GM21447 (cell line): ENCODE data around the gene GALNT14.

Experiments used
- ATAC-seq: cut with Tn5 transposase; IDR thresholded peaks from one replicate; pipeline ENCODE4 v1.9.1; 2021; ENCODE audit not compliant: unreplicated experiment

The GALNT14 gene

GRCh38 chr2:31089645-31090044, 48.6 kb downstream of the GALNT14 start:
- no peak for ATAC-seq

DNA sequence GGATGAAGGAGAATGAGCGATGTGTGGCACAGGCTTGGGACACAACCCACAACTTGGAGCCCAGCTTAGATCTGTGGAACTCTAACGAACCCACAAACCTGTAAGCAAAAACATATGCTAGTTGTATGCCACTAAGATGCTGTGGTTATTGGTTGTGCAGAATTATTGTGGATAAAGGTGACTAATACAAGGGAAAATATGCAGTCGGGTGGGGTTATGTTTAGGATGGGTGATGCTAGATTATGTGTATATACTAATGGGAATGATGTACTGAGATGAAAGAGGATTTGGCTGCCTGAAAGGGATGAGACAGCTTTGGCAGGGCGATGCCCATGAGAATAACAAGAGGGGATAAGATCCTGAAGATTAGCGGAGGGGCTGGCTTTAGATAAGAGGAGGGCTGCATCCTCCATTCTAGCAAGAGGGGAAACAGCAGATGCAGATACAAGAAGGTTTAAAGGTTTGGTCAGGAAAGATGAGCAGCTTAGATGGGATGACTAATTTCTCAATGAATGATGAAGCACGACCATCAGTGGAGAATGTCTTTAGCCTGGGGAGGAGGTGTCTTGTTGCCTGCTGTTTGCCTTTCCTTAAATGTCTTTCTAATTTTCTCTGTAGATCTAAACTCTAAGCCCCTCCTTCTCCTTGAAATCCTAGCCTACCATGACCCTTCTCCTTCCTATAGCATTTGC, 49.6 kb downstream of the GALNT14 start:
- no peak for ATAC-seq

GRCh38 chr2:31087491-31087890, 50.7 kb downstream of the GALNT14 start:
- no peak for ATAC-seq

- no peak for ATAC-seq
Observed at GRCh38 chr2:31086590-31086989, 51.6 kb downstream of the GALNT14 start.

DNA sequence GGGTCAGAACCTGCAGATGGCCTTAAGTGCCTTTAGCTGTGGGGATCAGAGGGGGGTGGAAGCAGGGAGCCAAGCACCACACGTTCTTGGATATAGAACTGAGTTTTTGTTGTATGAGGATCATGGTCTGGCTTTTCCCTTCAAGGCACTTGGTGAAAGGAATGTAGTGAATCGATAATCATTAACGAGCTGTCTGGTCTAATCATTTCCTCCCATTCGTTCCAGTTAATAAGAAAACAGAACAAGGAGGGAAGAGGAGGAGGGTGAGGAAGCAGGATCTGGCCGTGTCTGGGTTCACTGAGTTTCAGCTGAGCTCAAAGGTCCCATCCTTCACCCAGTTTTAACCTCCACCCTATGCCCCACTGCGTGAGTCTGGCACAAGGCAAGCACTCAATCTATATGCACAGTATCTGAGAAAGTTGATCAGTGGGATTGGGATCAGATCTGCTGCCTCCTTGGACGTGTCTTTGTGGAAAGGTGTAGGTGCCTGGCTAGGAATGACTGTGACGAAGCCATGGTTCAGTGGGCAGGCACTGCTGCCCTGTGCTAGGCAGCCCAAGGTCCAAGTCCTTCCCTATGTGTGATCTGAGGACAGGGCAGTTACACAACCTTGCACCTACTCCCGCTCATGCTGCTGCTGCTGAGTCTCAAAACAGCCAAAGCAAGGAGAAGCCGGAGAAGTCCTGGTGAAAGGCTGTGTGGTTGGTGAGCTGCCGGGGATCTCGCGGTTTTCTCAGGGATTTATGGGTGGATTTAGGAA, 54.8 kb downstream of the GALNT14 start:
- no peak for ATAC-seq

DNA sequence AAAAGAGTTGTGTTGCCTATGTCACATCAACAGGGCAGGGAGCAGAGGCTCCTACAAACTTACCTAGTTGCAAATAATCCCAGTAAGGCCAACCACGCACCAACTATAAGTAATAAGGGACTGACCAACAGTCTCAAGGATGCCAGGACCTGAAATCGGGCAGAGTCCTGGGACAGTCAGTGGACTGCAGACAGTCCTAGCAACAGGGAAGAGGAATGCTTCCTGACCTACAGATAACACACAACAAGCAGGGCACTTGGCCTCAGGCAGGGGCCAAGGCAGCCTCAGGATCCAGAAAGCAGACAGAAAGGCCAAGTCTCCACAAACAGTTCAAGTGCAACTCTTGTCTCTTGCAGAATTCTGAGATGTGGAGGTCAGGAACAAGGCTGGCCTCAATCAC, 56.2 kb downstream of the GALNT14 start:
- ATAC-seq = no peak

DNA sequence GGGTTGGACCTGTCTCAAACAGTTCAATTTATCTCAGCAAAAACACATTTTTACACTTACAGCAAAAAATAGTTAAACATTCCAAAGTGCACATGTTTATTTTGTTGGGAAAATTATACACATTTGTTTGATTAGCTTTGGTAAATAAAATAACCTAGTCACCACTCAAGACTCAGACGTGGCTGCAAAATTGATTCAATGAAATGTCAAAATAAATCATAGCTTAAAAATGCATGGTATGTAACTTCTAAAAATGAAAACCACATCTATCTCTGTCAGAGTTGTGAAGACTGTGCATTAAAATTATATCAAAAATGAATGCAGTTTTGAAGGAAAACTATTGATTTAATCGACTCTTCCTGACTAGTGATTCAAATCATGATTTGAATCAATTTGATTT, 56.7 kb downstream of the GALNT14 start:
- no peak for ATAC-seq

- no peak for ATAC-seq
Observed at GRCh38 chr2:31080361-31080760, 57.9 kb downstream of the GALNT14 start.

- no peak for ATAC-seq
Observed at GRCh38 chr2:31079665-31080064, 58.6 kb downstream of the GALNT14 start.

DNA sequence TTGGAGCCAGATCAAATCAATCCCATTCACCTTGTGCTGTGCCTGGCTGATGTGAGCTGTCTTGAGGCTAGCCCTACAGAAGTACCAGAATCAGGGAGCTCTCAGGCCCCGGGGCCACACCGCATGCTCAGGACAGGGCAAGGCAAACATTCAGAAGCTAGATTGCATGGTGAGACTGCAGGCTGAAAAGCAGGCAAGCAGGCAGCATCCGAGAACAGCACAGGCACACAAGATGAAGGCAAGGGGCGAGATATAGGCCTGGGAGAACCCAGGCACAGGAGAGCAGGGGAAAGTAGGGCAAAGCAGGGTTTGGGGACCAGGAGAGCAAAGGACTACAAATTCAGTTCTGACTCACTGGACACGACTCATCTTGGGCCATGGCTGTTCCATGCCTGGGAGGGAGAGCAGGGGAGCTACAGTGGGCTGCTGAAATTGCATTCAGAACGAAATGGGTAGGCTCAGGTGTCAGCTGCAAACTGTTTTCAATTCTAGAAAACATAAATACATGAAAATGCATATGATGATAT, 59.6 kb downstream of the GALNT14 start:
- no peak for ATAC-seq

GRCh38 chr2:31078011-31078410, 60.2 kb downstream of the GALNT14 start:
- ATAC-seq = no peak

GRCh38 chr2:31075941-31076590, 62.2 kb downstream of the GALNT14 start:
- ATAC-seq = no peak

DNA sequence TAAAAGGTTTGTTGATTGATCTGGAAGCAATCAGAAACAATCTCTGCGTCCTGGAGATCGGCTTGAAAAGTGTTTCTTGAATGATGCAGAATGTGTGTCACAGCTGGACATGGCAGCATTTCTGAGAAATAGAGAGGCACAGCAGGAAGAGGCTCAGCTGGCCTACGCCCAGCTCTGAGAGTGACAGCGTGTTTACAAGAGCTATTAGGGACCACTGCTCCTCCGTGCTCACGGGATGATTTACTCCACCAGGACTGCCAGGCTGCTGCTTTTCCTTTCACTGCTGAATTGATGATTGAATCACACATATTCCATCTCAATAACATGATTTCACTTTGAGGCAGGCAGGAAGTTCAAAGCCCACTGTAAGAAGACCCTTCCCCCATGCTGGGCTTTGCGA, 62.8 kb downstream of the GALNT14 start:
- ATAC-seq = no peak

DNA sequence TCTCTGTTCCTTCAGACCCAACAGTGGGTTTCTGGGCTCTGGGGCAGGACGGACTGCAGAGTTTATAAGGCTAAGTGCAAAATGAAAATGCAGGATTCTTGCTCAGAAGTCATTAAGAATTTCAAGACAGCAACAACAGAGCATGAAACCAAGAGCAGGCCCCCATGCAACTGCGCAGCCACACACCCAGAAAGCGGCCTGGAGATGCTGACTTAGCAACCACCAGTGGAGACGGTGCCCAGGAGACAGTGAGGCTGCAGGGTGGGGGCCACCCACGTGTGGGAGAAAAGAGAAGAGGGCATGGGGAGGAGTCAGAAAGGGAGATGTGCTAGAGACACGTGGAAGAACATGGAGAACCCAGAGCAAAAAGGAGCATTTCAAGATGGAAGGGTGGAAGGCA, 66.5 kb downstream of the GALNT14 start:
- ATAC-seq = no peak

DNA sequence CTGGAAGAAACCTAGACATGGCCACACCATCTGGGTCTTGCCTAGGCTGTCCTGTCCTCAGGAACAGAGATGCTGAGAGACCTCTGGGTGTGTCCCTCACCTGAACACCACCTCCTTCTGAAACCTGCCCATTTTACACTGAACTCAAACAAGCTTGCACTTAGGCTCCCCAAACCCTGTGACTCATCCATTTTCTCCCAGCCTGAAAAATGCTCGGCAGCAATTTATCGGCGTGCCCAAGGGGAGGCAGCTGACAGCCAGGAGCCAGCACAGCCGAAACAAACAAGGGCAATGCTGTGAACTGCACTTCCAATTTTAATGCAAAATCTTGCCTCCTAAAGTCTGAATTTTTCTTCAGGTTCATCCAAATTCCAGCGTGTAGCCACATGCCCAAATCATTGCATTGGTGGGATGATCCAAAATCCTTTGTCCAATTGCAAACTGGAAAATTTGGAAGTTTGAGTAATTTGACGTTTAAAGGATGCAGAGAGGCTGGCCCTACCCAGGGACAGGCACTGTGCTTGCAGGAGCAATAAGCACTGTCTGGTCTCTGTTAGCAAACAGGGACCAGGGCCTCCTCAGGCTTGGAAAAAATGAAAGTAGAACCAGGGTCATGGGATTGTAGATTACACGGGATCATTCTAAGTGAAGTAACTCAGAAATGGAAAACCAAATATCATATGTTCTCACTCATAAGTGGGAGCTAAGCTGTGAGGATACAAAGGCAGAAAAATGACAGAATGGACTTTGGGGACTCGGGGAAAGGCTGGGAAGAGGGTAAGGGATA, 67.7 kb downstream of the GALNT14 start:
- no peak for ATAC-seq

DNA sequence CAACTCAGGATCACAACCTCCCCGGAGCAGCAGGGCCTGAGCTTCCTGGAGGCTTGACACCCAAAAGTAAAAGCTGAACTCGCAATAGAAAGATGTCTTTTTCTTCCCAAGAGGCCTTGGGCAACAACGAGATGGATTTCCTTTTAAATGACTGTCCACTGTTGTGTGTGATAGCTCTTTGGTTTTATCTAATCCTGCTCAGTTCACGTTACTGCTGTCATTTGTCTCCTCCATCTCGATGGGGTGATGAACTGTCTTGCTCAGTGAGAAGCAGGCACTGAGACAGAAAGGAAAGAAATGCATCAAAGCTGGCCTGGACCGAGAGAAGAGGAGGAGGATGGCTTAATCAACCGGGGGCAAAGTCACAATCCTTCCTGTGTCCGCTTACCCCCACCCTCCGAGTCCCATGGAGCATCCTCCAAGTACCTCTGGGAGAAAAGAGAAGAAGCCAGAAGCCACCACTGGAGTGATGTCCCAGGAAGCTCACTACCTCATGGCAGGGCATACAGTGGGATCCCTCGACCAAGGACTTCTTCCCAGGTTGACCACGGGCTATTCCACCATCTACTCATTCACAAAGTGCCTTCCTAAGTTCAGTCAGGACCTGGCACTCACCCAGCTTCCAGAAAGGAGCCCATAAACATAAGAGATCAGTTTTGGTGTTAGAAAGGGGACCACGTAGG, 68.5 kb downstream of the GALNT14 start:
- ATAC-seq = no peak

DNA sequence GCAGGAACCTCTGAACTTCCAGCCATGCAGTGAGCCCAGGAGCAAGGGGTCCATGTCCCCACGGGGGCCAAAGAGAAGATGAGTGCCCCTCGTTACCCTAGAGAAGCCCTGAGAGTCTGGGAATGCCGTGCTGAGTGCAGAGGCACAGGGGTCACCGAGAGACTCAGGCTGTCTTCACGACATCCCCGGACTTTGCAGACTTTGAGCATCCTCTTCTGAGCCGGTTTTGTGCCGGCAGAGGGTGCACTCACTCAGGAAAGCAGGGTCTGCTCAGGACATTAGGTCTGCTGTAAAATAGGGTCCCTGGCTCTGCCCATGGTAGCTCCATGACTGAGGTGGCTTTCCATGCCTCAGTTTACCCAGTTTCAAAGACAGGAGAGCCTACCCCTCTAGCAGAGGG, 71.0 kb downstream of the GALNT14 start:
- ATAC-seq = no peak

DNA sequence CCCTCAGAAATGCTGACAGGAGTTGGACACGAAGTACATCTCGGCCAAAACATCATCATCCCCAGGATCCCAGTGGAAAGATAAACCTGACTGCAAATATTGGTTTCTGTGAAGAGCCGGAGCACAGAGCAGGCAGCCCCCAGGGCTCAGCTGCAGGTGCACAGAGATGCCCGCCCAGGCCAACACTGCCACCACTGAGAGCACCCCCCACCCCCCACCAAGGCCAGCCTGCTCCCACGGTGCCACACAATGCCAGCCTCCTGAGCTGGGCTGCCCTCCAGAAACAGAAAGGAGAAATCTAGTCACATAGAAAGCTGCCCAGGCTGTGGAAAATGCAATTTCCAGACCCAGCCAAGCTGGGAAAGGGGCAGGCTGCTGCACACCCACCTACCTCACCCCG, 71.7 kb downstream of the GALNT14 start:
- no peak for ATAC-seq

- no peak for ATAC-seq
Observed at GRCh38 chr2:31066086-31066485, 72.2 kb downstream of the GALNT14 start.

DNA sequence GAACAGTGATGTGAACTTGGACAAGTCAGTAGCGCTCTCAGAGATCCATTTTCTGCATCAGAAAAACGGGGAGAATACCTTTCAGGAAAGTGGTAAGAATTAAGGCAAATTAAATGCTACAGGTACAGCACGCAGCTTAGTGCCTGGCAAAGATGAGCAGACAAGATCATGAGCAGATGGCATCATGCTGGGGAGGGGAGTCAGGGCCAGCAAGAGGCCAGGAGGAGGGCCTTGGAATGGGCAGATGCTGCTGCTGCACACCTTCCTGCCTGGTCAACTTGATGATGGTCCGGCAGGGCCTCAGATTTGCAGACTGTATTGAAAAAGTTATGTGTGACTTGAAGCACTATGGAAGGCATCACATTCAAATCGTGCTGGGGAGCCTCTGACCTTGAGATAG, 72.9 kb downstream of the GALNT14 start:
- ATAC-seq = no peak

GRCh38 chr2:31060397-31060796, 77.8 kb downstream of the GALNT14 start:
- ATAC-seq = no peak
